Erythroblast (primary cell): ENCODE measurements around the gene PPP1R14C.

ENCODE experiments used
- DNase-seq, 2 experiments: peaks; one replicate each; lab custom pipeline; 2025; lab: John Stamatoyannopoulos, UW
- GATA1 ChIP-seq: IDR thresholded peaks from 2 replicates; pipeline ENCODE4 v1.6.1; 2011; ENCODE audit warnings: low read depth, mild to moderate bottlenecking, control low read depth, low read length, moderate library complexity
- POLR2A ChIP-seq: IDR thresholded peaks from 2 replicates; pipeline ENCODE4 v1.6.1; 2011; ENCODE audit warnings: mild to moderate bottlenecking, low read length

PPP1R14C gene

GRCh38 chr6:150142670-150143515 is at the start of gene PPP1R14C:
PPP1R14C (plus strand) TSS chr6:150143044; CDS start chr6:150143193, 149 bp downstream.
- TF ChIP-seq POLR2A (no peak), GATA1 (no peak)
- DNase-seq = no peak

- TF ChIP-seq POLR2A (no peak), GATA1 (no peak)
Observed at GRCh38 chr6:150093397-150093796, 49.4 kb upstream of the PPP1R14C start.

GRCh38 chr6:150098155-150098554 is 44.7 kb upstream of the PPP1R14C start:
- no peak for TF ChIP-seq GATA1
- TF ChIP-seq POLR2A = no peak
- DNase-seq = no peak

More at GRCh38 chr6:150093397-150093796, 49.4 kb upstream of the PPP1R14C start:
- no peak for DNase-seq

- no peak for TF ChIP-seq GATA1
- no peak for TF ChIP-seq POLR2A
Observed at GRCh38 chr6:150099546-150099945, 43.3 kb upstream of the PPP1R14C start.

GRCh38 chr6:150099953-150100352 is 42.9 kb upstream of the PPP1R14C start:
- no peak for TF ChIP-seq GATA1
- TF ChIP-seq POLR2A = no peak
- peak in 1 of 2 experiments; percentile 10 for DNase-seq

More at GRCh38 chr6:150099546-150099945, 43.3 kb upstream of the PPP1R14C start:
- DNase-seq = no peak

- DNase-seq = no peak
- no peak for TF ChIP-seq POLR2A
- TF ChIP-seq GATA1 = no peak
Observed at GRCh38 chr6:150100745-150101144, 42.1 kb upstream of the PPP1R14C start.

GRCh38 chr6:150102750-150103270 is 40.0 kb upstream of the PPP1R14C start:
- TF ChIP-seq GATA1 (no peak), POLR2A (no peak)
- no peak for DNase-seq

- DNase-seq = no peak
- no peak for TF ChIP-seq GATA1
- TF ChIP-seq POLR2A = no peak
Observed at GRCh38 chr6:150112233-150112632, 30.6 kb upstream of the PPP1R14C start.

- no peak for TF ChIP-seq POLR2A
- no peak for TF ChIP-seq GATA1
- DNase-seq = no peak
Observed at GRCh38 chr6:150115769-150116168, 27.1 kb upstream of the PPP1R14C start.

GRCh38 chr6:150116200-150116800 is 26.5 kb upstream of the PPP1R14C start:
- DNase-seq = no peak
- TF ChIP-seq POLR2A = no peak
- no peak for TF ChIP-seq GATA1

- no peak for DNase-seq
- TF ChIP-seq POLR2A = no peak
Observed at GRCh38 chr6:150118203-150118602, 24.6 kb upstream of the PPP1R14C start.

GRCh38 chr6:150118627-150119026 is 24.2 kb upstream of the PPP1R14C start:
- TF ChIP-seq POLR2A = no peak
- no peak for DNase-seq

GRCh38 chr6:150119173-150119572 is 23.7 kb upstream of the PPP1R14C start:
- TF ChIP-seq GATA1 (no peak), POLR2A (no peak)
- no peak for DNase-seq

GRCh38 chr6:150123645-150124044 is 19.2 kb upstream of the PPP1R14C start:
- DNase-seq = no peak
- TF ChIP-seq POLR2A = no peak
- no peak for TF ChIP-seq GATA1
